ENCODE results near the gene CLEC11A. TPM values are rescaled to one million over a fixed set of nuclear protein-coding genes. Genes with fewer than 3 reads are reported as not detected.

Gene CLEC11A
- polyA plus RNA-seq, 1 experiment, result 43.9 TPM

GRCh38 chr19:50703915-50704796 lies 19.0 kb upstream of the CLEC11A start:
- Histone ChIP-seq H3K27ac (ENCODE audit: low read depth, low read length) (no peak overlapping the region), H3K4me3 (ENCODE audit: low read depth, low read length) (no peak overlapping the region), H3K9me3 (ENCODE audit: control insufficient read depth, insufficient read depth, low read length) (no peaks in the 10 kb centered on the region; the same call in 1 of the 2 replicates), H3K27me3 (ENCODE audit: control insufficient read depth, insufficient read depth, low read length) (no peaks in the 10 kb centered on the region)
- no peak for TF ChIP-seq CTCF (IDR thresholded peaks at IDR 0.05; ENCODE audit: low read depth, low read length)
- ChIA-PET CTCF (interaction anchor here (1.0 to 2.9 kb wide), 5 partner anchors 20 to 79 kb away, joined by 4 to 23 read pairs (median 14); no protein-coding TSS in a partner anchor), POLR2A (interaction anchor here (0.5 kb wide), 1 partner anchor 85 kb away, joined by 3 read pairs; no protein-coding TSS in a partner anchor)
- no peak for DNase-seq (ENCODE audit: low read depth, low spot score)

- peak; percentile 30 for DNase-seq (ENCODE audit: low read depth, low spot score)
- POLR2A ChIA-PET, result interaction anchor here (0.6 to 0.7 kb wide), 2 partner anchors 9 to 11 kb away, joined by 3 to 6 read pairs; no protein-coding TSS in a partner anchor
- TF ChIP-seq CTCF (IDR thresholded peaks at IDR 0.05; ENCODE audit: low read depth, low read length), result peak; percentile 94
- no peak overlapping the region for H3K4me3 ChIP-seq (ENCODE audit: low read depth, low read length)
- CTCF ChIA-PET, result interaction anchor here (0.6 to 2.6 kb wide), 14 partner anchors 8 to 217 kb away, joined by 3 to 23 read pairs (median 5); no protein-coding TSS in a partner anchor
- no peaks in the 10 kb centered on the region for H3K27me3 ChIP-seq (ENCODE audit: control insufficient read depth, insufficient read depth, low read length)
- H3K9me3 ChIP-seq (ENCODE audit: control insufficient read depth, insufficient read depth, low read length), result no peaks in the 10 kb centered on the region
- H3K27ac ChIP-seq (ENCODE audit: low read depth, low read length), result no peak overlapping the region
Observed at GRCh38 chr19:50705422-50706019, 17.6 kb upstream of the CLEC11A start.

- ChIA-PET POLR2A (no interaction called here), CTCF (interaction anchor here (1.1 to 2.2 kb wide), 7 partner anchors 12 to 216 kb away, joined by 3 to 23 read pairs (median 5); no protein-coding TSS in a partner anchor)
- Histone ChIP-seq H3K9me3 (ENCODE audit: control insufficient read depth, insufficient read depth, low read length) (no peaks in the 10 kb centered on the region), H3K4me3 (ENCODE audit: low read depth, low read length) (no peak overlapping the region), H3K27me3 (ENCODE audit: control insufficient read depth, insufficient read depth, low read length) (no peaks in the 10 kb centered on the region), H3K27ac (ENCODE audit: low read depth, low read length) (no peak overlapping the region)
- no peak for DNase-seq (ENCODE audit: low read depth, low spot score)
- no peak for TF ChIP-seq CTCF (IDR thresholded peaks at IDR 0.05; ENCODE audit: low read depth, low read length)
Observed at GRCh38 chr19:50706387-50706786, 16.8 kb upstream of the CLEC11A start.

- Histone ChIP-seq H3K27me3 (ENCODE audit: control insufficient read depth, insufficient read depth, low read length) (no peaks in the 10 kb centered on the region), H3K4me3 (ENCODE audit: low read depth, low read length) (no peak overlapping the region), H3K27ac (ENCODE audit: low read depth, low read length) (no peak overlapping the region), H3K9me3 (ENCODE audit: control insufficient read depth, insufficient read depth, low read length) (no peaks in the 10 kb centered on the region)
- POLR2A ChIA-PET, result no interaction called here
- no peak for DNase-seq (ENCODE audit: low read depth, low spot score)
- TF ChIP-seq CTCF (IDR thresholded peaks at IDR 0.05; ENCODE audit: low read depth, low read length), result no peak
- CTCF ChIA-PET, result no interaction called here
Observed at GRCh38 chr19:50708179-50708879, 14.8 kb upstream of the CLEC11A start.

Measured in AG04450 (cell line).